HCT116 (cell line): ENCODE measurements around the gene CRIP1.

Experiments used
- CEBPB ChIP-seq: IDR thresholded peaks from 2 replicates; pipeline ENCODE4 v1.6.1; 2012; ENCODE audit warnings: low read depth
- ELF1 ChIP-seq: IDR thresholded peaks from 2 replicates; pipeline ENCODE4 v1.6.1; 2012; ENCODE audit warnings: low read depth, borderline replicate concordance
- EZH2 ChIP-seq: fragments of 200-600 bp; sonication (generic); IDR thresholded peaks from 2 replicates; pipeline ENCODE4 v1.6.1; 2017; ENCODE audit warnings: antibody characterized with exemption, mixed run types
- EZH2phosphoT487 ChIP-seq: fragments of 200-600 bp; IDR thresholded peaks from 2 replicates; pipeline ENCODE4 v1.6.1; 2018; ENCODE audit warnings: antibody characterized with exemption, borderline replicate concordance
- POLR2AphosphoS5 ChIP-seq: IDR thresholded peaks from 2 replicates; pipeline ENCODE4 v1.6.1; 2011; ENCODE audit warnings: mild to moderate bottlenecking, low read depth, low read length, moderate library complexity
- RAD21 ChIP-seq: IDR thresholded peaks from 2 replicates; pipeline ENCODE4 v1.6.1; 2012; ENCODE audit warnings: low read depth, mild to moderate bottlenecking
- SRF ChIP-seq: IDR thresholded peaks from 2 replicates; pipeline ENCODE4 v1.6.1; 2012; ENCODE audit warnings: low read depth
- TF ChIP-seq, protein P1 (sequence below), 3 experiments: fragments of 200-600 bp in 1 of 3; sonication (generic) in 1 of 3; IDR thresholded peaks in 2 of 3; conservative IDR thresholded peaks in 1 of 3; 2 replicates each; pipeline ENCODE4 v1.5.1; 2012 to 2017; ENCODE audit warnings: low read depth in 2 of 3, low read length in 2 of 3, antibody characterized with exemption in 1 of 3, borderline replicate concordance in 1 of 3, control low read depth in 1 of 3, mild to moderate bottlenecking in 1 of 3, mixed read lengths in 1 of 3, mixed run types in 1 of 3, moderate library complexity in 1 of 3; ENCODE audit not compliant: insufficient read depth in 1 of 3
- TF ChIP-seq, protein P2 (sequence below): IDR thresholded peaks from 2 replicates; pipeline ENCODE4 v1.6.1; 2012

DNA sequence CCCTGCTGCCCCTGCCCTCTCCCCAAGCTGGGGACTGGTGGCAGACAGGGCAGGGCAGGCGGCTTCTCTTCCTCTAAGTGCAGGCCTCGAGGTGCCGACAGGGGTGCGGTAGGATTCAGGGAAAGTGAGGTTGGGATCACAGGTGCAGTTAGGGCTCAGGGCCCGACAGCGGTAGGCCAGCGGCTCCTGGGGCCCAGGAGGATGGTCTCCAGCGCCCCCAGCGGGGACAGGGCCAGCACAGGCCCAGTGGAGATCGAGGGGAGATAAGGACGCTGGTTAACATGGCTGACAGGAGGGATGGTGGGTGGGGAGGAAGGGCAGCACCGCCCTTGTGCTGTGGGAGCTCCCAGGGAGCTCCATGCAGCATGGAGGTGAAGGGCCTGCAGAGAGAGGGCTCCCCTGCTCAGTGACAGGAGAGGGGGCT, 935 bp upstream of the CRIP1 start:
- TF ChIP-seq, protein P1, sequence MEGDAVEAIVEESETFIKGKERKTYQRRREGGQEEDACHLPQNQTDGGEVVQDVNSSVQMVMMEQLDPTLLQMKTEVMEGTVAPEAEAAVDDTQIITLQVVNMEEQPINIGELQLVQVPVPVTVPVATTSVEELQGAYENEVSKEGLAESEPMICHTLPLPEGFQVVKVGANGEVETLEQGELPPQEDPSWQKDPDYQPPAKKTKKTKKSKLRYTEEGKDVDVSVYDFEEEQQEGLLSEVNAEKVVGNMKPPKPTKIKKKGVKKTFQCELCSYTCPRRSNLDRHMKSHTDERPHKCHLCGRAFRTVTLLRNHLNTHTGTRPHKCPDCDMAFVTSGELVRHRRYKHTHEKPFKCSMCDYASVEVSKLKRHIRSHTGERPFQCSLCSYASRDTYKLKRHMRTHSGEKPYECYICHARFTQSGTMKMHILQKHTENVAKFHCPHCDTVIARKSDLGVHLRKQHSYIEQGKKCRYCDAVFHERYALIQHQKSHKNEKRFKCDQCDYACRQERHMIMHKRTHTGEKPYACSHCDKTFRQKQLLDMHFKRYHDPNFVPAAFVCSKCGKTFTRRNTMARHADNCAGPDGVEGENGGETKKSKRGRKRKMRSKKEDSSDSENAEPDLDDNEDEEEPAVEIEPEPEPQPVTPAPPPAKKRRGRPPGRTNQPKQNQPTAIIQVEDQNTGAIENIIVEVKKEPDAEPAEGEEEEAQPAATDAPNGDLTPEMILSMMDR (IDR thresholded peaks at IDR 0.05 in 2 of 3, conservative IDR thresholded peaks at IDR 0.05 in 1 of 3; ENCODE audit: borderline replicate concordance in 1 of 3, insufficient read depth in 1 of 3, low read depth in 2 of 3, low read length in 2 of 3) = peak in 1 of 3 experiments; percentile 8; a peak in 2 of 6 replicates
- TF ChIP-seq POLR2AphosphoS5 = no peak
- no peak for TF ChIP-seq EZH2phosphoT487
- no peak for TF ChIP-seq SRF
- no peak for TF ChIP-seq ELF1
- TF ChIP-seq, protein P2, sequence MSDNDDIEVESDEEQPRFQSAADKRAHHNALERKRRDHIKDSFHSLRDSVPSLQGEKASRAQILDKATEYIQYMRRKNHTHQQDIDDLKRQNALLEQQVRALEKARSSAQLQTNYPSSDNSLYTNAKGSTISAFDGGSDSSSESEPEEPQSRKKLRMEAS = no peak
- TF ChIP-seq EZH2 = no peak
- TF ChIP-seq RAD21 = no peak
- no peak for TF ChIP-seq CEBPB
